HCT116 (cell line): ENCODE results near the gene SCARB1. TPM values are rescaled to one million over a fixed set of nuclear protein-coding genes. Genes with fewer than 3 reads are reported as not detected.

Experiments
- ATAC-seq: fragments of 200-7000 bp; cut with Tn5 transposase; 2 replicates; pipeline ENCODE4 v1.9.1; 2020; ENCODE audit warnings: mild to moderate bottlenecking, moderate library complexity
- BruUV-seq: library from RNA; stranded (reverse); fragments of 400-500 nt; replicated peaks from 2 replicates; lab custom pipeline; 2021; lab: Mats Ljungman, UMichigan
- CTCF ChIA-PET: fragments of 300-600 bp; sonication (Branson Sonifier 250); formaldehyde crosslinking; loops from one replicate; lab custom pipeline; 2021; ENCODE audit warnings: antibody characterized with exemption; lab: Charles Lee
- POLR2A ChIA-PET: fragments of 300-600, 350-600 bp; sonication (Branson Sonifier 250); formaldehyde crosslinking; loops from one replicate; lab custom pipeline; 2021; ENCODE audit warnings: antibody characterized with exemption; lab: Charles Lee
- RAD21 ChIA-PET, 2 experiments: fragments of 300-600 bp; sonication (Branson Sonifier 250); formaldehyde crosslinking; loops; one replicate each; lab custom pipeline; 2023; ENCODE audit warnings: low total read pairs in 2 of 2; ENCODE audit not compliant: uncharacterized antibody in 2 of 2, unreplicated experiment in 2 of 2, low non-redundant PET in 1 of 2; lab: Charles Lee
- DNase-seq: peaks from one replicate; pipeline ENCODE4 v3.0.0-alpha.2; 2010; ENCODE audit warnings: low read depth, low spot score
- H2AFZ ChIP-seq: fragments of 200-600 bp; shearing (Covaris generic), sonication (generic); 2 replicates; pipeline ENCODE4 v1.6.1; 2017; ENCODE audit warnings: low read depth, mixed run types, mixed read lengths, antibody characterized with exemption, low read length; ENCODE audit not compliant: poor library complexity, severe bottlenecking
- H3K27ac ChIP-seq: 2 replicates; pipeline ENCODE4 v1.5.1; 2012; ENCODE audit warnings: low read depth, low read length
- H3K27me3 ChIP-seq: fragments of 200-600 bp; sonication (generic); 2 replicates; pipeline ENCODE4 v1.6.1; 2016; ENCODE audit warnings: mixed run types, low read length, mixed read lengths; ENCODE audit not compliant: insufficient read depth
- H3K36me3 ChIP-seq, 2 experiments: fragments of 200-500 bp in 1 of 2; fragments of 200-600 bp in 1 of 2; sonication (Bioruptor generic) in 1 of 2; sonication (generic) in 1 of 2; 2 replicates each; pipeline versions ENCODE4 v1.5.1 to v1.6.1; 2014 to 2016; ENCODE audit warnings: low read length in 2 of 2, inconsistent platforms in 1 of 2, mixed read lengths in 1 of 2, mixed run types in 1 of 2; ENCODE audit not compliant: insufficient read depth in 2 of 2, control insufficient read depth in 1 of 2
- H3K4me1 ChIP-seq, 2 experiments: fragments of 200-600 bp in 1 of 2; sonication (generic) in 1 of 2; 2 replicates each; pipeline versions ENCODE4 v1.5.1 to v1.6.1; 2012 to 2017; ENCODE audit warnings: low read length in 2 of 2, inconsistent platforms in 1 of 2, mild to moderate bottlenecking in 1 of 2, mixed read lengths in 1 of 2, mixed run types in 1 of 2, moderate library complexity in 1 of 2; ENCODE audit not compliant: insufficient read depth in 2 of 2, control insufficient read depth in 1 of 2
- H3K4me2 ChIP-seq: fragments of 200-600 bp; sonication (generic); 2 replicates; pipeline ENCODE4 v1.6.1; 2017; ENCODE audit warnings: mixed run types, low read length, mixed read lengths
- H3K4me3 ChIP-seq, 2 experiments: fragments of 200-600 bp in 1 of 2; sonication (generic) in 1 of 2; replicated peaks in 1 of 2; 2 replicates each; pipeline ENCODE4 v1.5.1; 2011 to 2016; ENCODE audit warnings: low read length in 2 of 2, control low read depth in 1 of 2, low read depth in 1 of 2, mild to moderate bottlenecking in 1 of 2, mixed read lengths in 1 of 2, mixed run types in 1 of 2
- H3K79me2 ChIP-seq: fragments of 200-600 bp; sonication (generic); 2 replicates; pipeline ENCODE4 v1.6.1; 2017; ENCODE audit warnings: mild to moderate bottlenecking, mixed run types, low read length, moderate library complexity, mixed read lengths; ENCODE audit not compliant: insufficient read depth
- H3K9ac ChIP-seq: fragments of 200-600 bp; sonication (generic); 2 replicates; pipeline ENCODE4 v1.6.1; 2016; ENCODE audit warnings: low read length, mixed read lengths
- H3K9me2 ChIP-seq: fragments of 200-600 bp; sonication (generic), shearing (Covaris generic); 2 replicates; pipeline ENCODE4 v1.6.1; 2017; ENCODE audit warnings: mixed run types, mild to moderate bottlenecking, moderate library complexity; ENCODE audit not compliant: insufficient read depth
- H3K9me3 ChIP-seq, 2 experiments: fragments of 200-500 bp in 1 of 2; fragments of 200-600 bp in 1 of 2; sonication (Bioruptor generic) in 1 of 2; sonication (generic) in 1 of 2; 2 replicates each; pipeline ENCODE4 v1.6.1; 2014 to 2017; ENCODE audit warnings: low read length in 2 of 2, mixed read lengths in 2 of 2, inconsistent platforms in 1 of 2, low read depth in 1 of 2, mild to moderate bottlenecking in 1 of 2, mixed run types in 1 of 2, moderate library complexity in 1 of 2; ENCODE audit not compliant: control insufficient read depth in 1 of 2, insufficient read depth in 1 of 2
- H4K20me1 ChIP-seq: fragments of 200-600 bp; sonication (generic), shearing (Covaris generic); 2 replicates; pipeline ENCODE4 v1.6.1; 2017; ENCODE audit warnings: mixed run types, mild to moderate bottlenecking, moderate library complexity; ENCODE audit not compliant: insufficient read depth
- CEBPB ChIP-seq: IDR thresholded peaks from 2 replicates; pipeline ENCODE4 v1.6.1; 2012; ENCODE audit warnings: low read depth
- CTCF ChIP-seq, 3 experiments: fragments of 200-600 bp in 1 of 3; sonication (generic) in 1 of 3; IDR thresholded peaks in 2 of 3; conservative IDR thresholded peaks in 1 of 3; 2 replicates each; pipeline ENCODE4 v1.5.1; 2012 to 2017; ENCODE audit warnings: low read depth in 2 of 3, low read length in 2 of 3, antibody characterized with exemption in 1 of 3, borderline replicate concordance in 1 of 3, control low read depth in 1 of 3, mild to moderate bottlenecking in 1 of 3, mixed read lengths in 1 of 3, mixed run types in 1 of 3, moderate library complexity in 1 of 3; ENCODE audit not compliant: insufficient read depth in 1 of 3
- ELF1 ChIP-seq: IDR thresholded peaks from 2 replicates; pipeline ENCODE4 v1.6.1; 2012; ENCODE audit warnings: low read depth, borderline replicate concordance
- EZH2 ChIP-seq: fragments of 200-600 bp; sonication (generic); IDR thresholded peaks from 2 replicates; pipeline ENCODE4 v1.6.1; 2017; ENCODE audit warnings: antibody characterized with exemption, mixed run types
- EZH2phosphoT487 ChIP-seq: fragments of 200-600 bp; IDR thresholded peaks from 2 replicates; pipeline ENCODE4 v1.6.1; 2018; ENCODE audit warnings: antibody characterized with exemption, borderline replicate concordance
- FOSL1 ChIP-seq: IDR thresholded peaks from 2 replicates; pipeline ENCODE4 v1.6.1; 2012; ENCODE audit warnings: low read depth
- POLR2AphosphoS5 ChIP-seq: IDR thresholded peaks from 2 replicates; pipeline ENCODE4 v1.6.1; 2011; ENCODE audit warnings: mild to moderate bottlenecking, low read depth, low read length, moderate library complexity
- SIN3A ChIP-seq: IDR thresholded peaks from 2 replicates; pipeline ENCODE4 v1.6.1; 2012; ENCODE audit warnings: low read depth
- SP1 ChIP-seq: IDR thresholded peaks from 2 replicates; pipeline ENCODE4 v1.6.1; 2012; ENCODE audit warnings: low read depth
- SRF ChIP-seq: IDR thresholded peaks from 2 replicates; pipeline ENCODE4 v1.6.1; 2012; ENCODE audit warnings: low read depth
- ZBTB33 ChIP-seq: IDR thresholded peaks from 2 replicates; pipeline ENCODE4 v1.6.1; 2011; ENCODE audit warnings: mild to moderate bottlenecking, low read length, moderate library complexity; ENCODE audit not compliant: insufficient replicate concordance; ENCODE audit errors: extremely low read depth
- ZFX ChIP-seq: fragments of 450-650 bp; IDR thresholded peaks from 2 replicates; pipeline ENCODE4 v1.6.1; 2017
- ZNF274 ChIP-seq: fragments of 200-500 bp; sonication (Bioruptor generic); IDR thresholded peaks from 2 replicates; pipeline ENCODE4 v1.6.1; 2014; ENCODE audit warnings: mild to moderate bottlenecking, low read depth, low read length, inconsistent platforms
- intact Hi-C: fragments of 100-400 bp; cut with micrococcal nuclease; formaldehyde crosslinking; loops from 2 replicates; pipeline ENCODE4 v1.10.0; 2022
- total RNA-seq: library from RNA; stranded (reverse); gene quantifications from one replicate; pipeline ENCODE4 v1.2.1, GENCODE V29; 2021; ENCODE audit not compliant: unreplicated experiment

The SCARB1 gene
- total RNA-seq, 1 experiment from 2014 or later = 95.5 TPM

GRCh38 chr12:124774462-124775167 lies 89.0 kb downstream of the SCARB1 start:
- ATAC-seq (no peak), DNase-seq (no peak)
- Histone ChIP-seq H3K36me3 (no peaks in the 10 kb centered on the region), H3K27me3 (no peaks in the 10 kb centered on the region), H3K9ac (no peak overlapping the region), H3K4me1 (peaks cover 0 to 8% of the 10 kb centered on the region in 2 experiments; a peak in 1 of 4 replicates), H2AFZ (no peak overlapping the region), H3K9me2 (no peaks in the 10 kb centered on the region), H3K27ac (no peak overlapping the region), H3K9me3 (no peaks in the 10 kb centered on the region), H3K4me2 (no peak overlapping the region), H3K4me3 (no peak overlapping the region), H4K20me1 (no peaks in the 10 kb centered on the region), H3K79me2 (no peaks in the 10 kb centered on the region)
- ChIA-PET POLR2A (no interaction called here), RAD21 (interaction anchor here in 1 of 2 experiments (0.7 kb wide), 1 partner anchor 166 kb away, joined by 3 read pairs; no protein-coding TSS in a partner anchor), CTCF (no interaction called here)
- no peak for TF ChIP-seq EZH2
- no peak for TF ChIP-seq ZFX
- TF ChIP-seq SIN3A = no peak
- TF ChIP-seq POLR2AphosphoS5 = no peak
- TF ChIP-seq ZBTB33 = no peak
- TF ChIP-seq CEBPB = no peak
- TF ChIP-seq SP1 = no peak
- TF ChIP-seq CTCF (IDR thresholded peaks at IDR 0.05 in 2 of 3, conservative IDR thresholded peaks at IDR 0.05 in 1 of 3; ENCODE audit: borderline replicate concordance in 1 of 3, insufficient read depth in 1 of 3, low read depth in 2 of 3, low read length in 2 of 3) = no peak
- TF ChIP-seq FOSL1 = no peak
- TF ChIP-seq EZH2phosphoT487 = no peak
- no peak for TF ChIP-seq SRF
- no peak for TF ChIP-seq ELF1
- no peak for TF ChIP-seq ZNF274
- intact Hi-C loops = loop anchor here (5.0 kb wide), 1 partner anchor 442 kb away; no protein-coding TSS in a partner anchor
- BruUV-seq = no TSS peak
